ENCODE data around the gene CWC27.

CWC27 gene

DNA sequence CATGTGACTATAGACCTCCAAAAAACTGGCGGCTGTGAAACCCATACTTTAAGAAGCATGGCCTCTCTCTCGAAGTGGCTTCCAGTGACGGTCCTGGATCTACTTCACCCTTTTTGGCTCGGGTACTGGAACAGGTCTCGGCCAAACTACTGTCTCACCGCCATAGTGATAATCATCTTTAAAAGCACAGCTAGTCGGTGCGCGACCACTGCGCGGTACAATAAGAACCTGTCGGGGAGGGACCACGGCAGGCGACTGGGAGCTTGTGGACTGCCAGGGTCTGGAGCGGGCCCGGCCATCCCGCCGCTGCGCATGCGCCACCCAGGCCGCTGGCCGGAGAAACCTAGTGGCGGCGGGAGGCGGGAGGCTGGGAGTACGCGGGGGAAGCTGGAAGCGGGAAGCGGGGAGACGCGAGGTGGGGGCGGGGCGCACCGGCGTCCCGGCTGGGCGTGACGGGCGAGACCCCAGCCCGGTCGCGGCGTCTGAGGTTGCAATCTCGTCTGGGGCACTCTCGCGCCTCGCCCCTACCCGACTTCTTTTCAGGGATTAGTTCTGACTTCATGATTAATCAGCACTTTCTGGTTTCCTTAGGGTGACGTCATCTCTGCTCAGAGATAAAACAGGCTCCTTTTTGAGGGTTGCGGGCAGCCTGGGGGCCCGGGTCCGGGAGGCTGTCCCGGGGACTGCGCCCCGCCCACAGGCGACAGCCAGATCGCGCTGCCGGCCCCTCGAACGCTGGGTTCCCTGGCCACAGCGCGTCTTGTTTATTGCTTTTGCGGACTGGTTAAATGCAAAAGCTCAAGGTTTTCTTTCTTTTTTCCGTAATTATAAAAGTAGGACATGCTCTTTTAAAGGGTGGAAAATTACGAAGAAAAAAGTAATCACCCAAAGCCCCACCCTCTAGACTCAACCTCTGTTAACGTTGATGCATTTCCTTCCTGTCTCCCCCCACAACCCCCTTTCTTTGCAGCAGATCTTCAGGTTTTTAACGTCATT is 266.8 kb downstream of the CWC27 start:
- peak; percentile 82 for DNase-seq (ENCODE audit: low spot score)

DNA sequence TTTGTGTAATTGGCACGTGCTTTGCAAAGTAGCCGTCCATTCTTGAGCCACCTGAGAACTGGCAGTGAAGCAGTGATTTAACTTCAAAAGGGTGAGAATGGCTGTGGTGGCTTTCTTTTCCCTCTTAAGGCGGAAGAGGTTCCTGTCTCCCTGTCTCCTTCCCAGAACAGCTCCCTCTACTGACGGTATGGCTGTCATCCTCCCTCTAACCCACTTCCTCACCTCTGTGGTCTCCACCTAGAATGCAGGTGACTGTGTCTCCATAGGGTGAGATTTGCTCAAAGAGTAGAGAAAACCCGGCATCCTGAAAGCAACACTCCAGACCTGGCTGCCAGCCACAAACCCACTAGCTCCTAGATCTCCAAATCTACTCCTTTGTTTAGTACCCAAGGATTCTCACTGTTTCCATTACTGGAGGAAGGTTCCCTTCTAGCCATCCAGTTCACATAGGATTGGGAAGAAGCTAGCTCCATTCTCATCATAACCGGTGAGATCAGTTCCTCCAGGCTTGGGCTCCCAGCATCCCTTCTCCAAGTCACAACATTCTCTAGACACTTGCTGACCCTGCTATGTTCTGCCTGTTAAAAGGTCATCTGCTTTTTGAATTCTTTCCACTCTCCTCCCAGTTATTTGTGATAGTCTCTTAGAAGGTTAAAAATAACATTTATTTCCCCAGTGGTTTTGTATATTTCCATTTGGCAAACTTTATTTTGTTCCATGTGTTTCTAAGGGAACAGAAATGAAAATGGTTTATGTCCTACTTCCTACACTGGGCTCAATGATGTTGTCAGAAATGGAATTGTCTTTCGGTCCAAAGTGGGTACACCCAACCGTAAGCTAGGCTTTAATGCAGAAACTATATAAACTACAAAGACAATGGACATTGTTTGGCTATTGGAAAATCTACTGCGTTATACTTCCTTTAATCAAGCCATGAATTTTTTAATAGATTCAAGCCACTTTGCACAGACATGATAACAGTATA is 269.4 kb downstream of the CWC27 start:
- peak; percentile 14 for DNase-seq (ENCODE audit: low spot score)

- DNase-seq (ENCODE audit: low spot score): no peak
Measured at GRCh38 chr5:65041296-65042158, 272.8 kb downstream of the CWC27 start.

DNA sequence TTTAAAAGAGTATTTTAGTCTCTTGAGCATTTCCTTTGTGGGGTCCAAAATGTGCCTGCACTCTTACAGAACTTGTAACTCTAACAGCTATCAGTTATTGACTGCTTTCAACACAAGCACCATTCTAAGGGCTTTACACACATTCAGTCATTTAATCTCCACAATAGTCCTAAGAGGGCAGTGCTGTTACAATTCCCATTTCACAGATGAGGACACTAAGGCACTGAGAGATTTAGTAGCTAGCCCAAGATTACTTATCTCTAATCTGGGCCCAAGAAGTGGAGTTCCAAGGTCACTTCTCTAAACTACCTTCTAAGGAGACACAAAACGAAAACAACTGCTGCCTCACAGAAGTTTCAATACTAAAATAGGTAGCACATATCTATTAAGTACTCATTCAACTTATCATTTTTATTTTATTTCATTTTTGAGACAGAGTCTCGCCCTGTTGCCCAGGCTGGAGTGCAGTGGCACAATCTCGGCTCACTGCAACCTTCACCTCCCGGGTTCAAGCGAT is 275.2 kb downstream of the CWC27 start:
- no peak for DNase-seq (ENCODE audit: low spot score)

- DNase-seq (ENCODE audit: low spot score): no peak
Measured at GRCh38 chr5:65047225-65047624, 278.5 kb downstream of the CWC27 start.

- DNase-seq (ENCODE audit: low spot score): no peak
Measured at GRCh38 chr5:65047948-65048690, 279.4 kb downstream of the CWC27 start.

- DNase-seq (ENCODE audit: low spot score): no peak
Measured at GRCh38 chr5:65050140-65050539, 281.4 kb downstream of the CWC27 start.

DNA sequence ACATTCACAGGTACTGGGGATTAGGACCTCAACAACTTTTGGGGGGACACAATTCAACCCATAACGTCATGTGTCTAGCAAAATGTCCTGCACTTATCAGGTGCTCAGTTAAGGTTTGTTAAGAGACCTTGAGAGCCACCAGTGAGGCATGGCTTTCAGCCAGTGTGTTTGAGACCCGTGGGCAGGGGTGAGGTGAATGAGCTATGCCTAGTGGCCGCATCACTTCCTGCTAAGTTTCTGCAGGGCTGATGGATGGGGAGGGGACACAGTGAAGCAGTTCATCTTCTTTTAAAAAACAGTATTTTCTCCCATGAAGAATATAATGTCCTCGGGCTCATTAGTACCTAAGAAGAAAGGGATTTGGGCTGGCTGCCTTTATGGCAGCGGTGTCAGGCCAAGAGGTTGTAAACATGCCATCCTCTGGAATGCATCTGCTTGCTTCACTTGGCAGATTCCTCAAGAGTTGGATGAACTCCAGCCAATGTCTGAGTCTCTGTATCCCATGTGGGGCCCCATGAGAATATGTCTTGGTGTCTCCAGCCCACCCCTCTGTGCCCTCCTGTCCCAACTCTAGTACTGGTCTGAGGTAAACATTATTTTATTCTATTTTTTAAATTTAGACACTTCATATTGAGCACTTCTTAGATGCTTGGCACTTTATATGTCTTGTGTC is 282.2 kb downstream of the CWC27 start:
- no peak for DNase-seq (ENCODE audit: low spot score)

GRCh38 chr5:65055938-65056337 is 287.2 kb downstream of the CWC27 start:
- no peak for DNase-seq (ENCODE audit: low spot score)

- DNase-seq (ENCODE audit: low spot score): no peak
Measured at GRCh38 chr5:65059681-65060598, 291.2 kb downstream of the CWC27 start.

- no peak for DNase-seq (ENCODE audit: low spot score)
Measured at GRCh38 chr5:65061250-65061973, 292.7 kb downstream of the CWC27 start.

GRCh38 chr5:65061974-65062353 is 293.2 kb downstream of the CWC27 start:
- DNase-seq (ENCODE audit: low spot score): no peak

DNA sequence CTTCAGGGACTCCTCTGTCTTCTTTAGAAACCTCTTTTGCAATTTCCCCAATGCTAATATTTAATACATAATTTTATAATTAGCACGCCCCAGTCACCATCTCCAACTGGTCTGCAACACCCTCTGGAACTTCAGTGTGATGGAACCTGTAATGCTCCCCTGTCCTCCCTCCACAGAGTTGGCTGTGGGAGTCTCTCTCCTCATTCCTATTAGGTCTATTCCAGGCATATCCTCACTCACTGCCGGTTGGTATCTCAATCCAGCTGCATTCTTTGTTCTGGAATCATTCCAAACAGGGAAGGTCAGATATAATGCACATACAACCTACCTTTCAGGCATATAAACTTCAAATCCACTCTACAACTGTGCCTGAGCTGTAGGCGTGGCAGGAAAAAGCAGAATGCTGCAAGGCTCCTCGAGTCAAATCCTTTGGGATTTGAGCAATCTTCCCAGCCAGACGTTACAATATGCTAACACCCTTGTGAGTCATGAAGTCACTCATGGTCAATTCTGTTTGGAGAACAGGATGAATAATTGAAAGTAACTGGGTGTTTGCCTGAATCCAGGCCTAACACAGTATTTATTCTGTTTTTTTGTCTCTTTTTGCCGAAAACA is 293.8 kb downstream of the CWC27 start:
- DNase-seq (ENCODE audit: low spot score): no peak

GRCh38 chr5:65065001-65065511 is 296.3 kb downstream of the CWC27 start:
- DNase-seq (ENCODE audit: low spot score): no peak

GRCh38 chr5:65066387-65067146 is 297.8 kb downstream of the CWC27 start:
- DNase-seq (ENCODE audit: low spot score): no peak

GRCh38 chr5:65067147-65067506 is 298.4 kb downstream of the CWC27 start:
- no peak for DNase-seq (ENCODE audit: low spot score)

Data from hematopoietic multipotent progenitor cell treated with erythropoietin and hydrocortisone succinate and interleukin-3 and kit ligand, for 17 days (in vitro differentiated cells).